Measurements from ENCODE around the gene WT1.
"Not testable (repeated sequence)": the region's sequence is repeated elsewhere in the genome, so short reads cannot be mapped to it uniquely, and the experiment has no call there.

WT1 gene

DNA sequence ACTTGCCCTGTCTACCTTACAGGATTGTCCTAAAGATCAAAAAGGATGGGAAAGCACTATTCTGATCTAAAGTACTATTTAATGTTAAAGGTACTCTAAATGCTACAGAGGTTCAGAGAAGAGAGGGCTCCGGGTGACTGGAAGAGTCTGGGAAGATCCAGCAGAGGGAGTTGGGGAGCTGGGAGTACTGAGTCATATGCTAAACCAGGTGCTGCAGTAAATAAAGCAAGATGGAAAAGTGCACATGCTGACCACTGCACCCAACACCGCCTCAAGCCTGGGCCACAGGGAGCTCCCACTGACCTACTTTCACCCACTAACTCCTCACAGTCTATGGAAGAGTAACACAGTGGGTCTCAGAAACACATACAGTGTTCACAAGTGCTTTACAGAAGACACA, 49.3 kb downstream of the WT1 start:
- no peak for DNase-seq

DNA sequence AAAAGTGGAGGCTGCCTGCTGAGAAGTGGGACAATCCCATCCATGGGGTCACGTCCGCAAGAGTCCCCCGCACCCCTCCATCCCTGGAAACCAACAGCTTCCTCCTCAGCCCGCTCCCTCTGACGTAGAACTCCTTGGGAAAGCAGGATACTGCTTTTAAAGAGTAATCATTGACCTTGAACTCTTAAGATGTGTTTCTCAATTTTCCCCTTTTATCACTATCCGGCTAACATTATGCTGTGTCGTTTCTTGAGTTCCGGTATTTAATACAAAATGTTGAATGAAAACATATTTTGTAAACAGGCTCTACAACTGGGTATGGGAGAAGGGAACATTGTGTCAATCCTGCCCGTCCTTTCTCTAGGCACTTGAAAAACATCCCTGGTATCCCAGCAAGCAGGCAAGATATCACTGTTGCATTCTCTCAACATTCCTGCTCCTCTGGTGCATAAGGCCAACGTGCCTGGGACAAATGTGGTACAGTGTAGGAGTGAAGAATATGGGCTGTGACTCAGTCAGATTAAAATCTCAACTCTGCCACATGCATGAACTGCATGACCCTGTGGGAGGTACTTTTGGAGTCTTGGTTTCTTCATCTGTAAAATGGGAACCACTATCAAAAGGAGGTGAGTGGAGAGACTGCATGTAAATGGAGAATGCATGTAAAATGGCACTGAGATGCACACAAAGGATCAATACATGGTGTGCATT, 52.8 kb downstream of the WT1 start:
- no peak for DNase-seq

DNA sequence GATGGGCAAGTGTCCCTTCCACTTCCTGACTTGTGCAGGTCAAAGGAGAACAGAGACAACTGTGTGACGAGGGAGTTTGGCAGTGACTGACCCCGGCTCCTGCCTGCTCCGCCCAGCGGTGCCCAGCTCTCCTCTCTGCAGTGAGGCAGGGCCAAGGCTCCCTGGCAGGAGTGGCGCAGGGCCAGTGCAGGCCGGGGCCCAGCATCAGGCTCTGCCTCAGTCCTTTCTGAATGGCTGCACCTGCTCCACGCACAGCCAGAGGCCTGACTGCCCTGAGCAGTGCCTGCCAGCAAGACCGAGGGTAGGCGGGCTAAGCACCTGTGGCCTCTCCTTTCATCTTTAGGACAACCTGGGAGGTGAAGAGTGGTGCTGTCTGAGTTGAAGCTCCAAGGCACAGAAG, 54.2 kb downstream of the WT1 start:
- DNase-seq, result no peak

DNA sequence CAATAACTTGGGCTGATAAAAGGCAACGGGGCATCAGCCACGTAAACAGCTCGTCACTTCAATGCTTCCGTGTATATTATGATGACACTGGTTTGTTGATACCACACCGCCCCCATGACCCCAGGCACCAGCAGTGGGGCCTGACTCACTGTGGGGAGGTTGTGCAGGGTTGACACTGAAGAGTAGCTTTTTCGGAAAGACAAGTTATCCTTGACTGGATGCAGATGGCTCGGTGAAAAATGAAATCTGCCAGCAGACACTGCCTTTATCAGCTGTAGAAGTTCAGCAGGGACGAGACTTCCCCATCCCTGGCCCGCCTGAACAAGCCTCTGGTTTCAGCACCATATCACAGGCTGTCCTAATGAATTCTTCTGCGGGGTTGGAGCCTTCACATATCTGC, 55.6 kb downstream of the WT1 start:
- no peak for DNase-seq

DNA sequence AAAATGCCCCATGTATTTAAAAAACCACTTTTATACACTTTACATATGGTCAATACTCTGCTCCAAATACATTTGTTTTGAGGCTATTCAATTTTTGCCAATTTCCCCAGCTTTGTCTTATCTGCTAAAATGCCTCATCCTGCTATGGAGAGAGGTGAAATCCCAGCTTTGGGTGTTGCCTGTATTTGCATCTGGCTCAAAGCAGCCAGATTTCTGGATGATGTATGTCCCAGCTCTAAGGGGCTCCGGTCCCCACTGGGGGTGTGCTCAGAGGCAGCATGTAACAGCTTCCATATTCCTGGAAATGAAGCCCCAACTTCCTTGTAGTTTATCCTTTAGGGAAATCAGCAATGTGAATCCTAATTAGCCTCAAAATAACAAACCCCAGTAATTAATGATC, 59.5 kb downstream of the WT1 start:
- no peak for DNase-seq

DNA sequence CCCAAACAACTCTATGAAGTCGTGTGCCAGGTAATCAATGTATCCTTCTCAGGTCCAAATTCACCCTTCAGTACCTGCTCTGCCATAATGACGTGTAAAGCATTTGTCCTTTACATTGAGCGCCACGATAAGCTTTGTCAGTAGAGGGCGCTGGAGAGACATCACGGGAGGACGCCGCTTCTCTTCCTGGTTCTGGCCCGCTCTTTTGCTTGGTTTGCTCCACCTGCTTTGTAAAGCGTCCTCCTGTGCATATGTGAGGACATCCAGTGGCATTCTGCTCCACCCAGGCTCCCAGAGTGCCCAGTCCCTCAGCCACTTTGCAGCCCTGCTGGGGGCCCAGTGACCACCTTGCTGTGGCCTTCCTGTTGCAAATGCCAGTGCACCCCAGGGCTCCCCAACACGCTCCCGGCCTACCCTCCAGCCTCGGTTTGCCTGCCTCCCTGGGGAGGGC, 61.1 kb downstream of the WT1 start:
- DNase-seq, result no peak

DNA sequence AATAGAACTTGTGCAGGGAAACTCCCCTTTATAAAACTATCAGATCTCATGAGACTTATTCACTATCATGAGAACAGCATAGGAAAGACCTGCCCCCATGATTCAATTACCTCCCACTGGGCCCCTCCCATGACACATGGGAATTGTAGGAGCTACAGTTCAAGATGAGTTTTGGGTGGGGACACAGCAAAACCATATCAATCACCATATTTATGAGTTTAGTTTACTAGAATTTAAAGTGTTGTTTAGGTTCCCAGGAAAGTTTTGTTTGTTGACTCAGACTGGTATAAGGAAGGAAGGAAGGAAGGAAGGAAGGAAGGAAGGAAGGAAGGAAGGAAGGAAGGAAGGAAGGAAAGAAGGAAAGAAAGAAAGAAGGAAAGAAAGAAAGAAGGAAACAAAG, 65.4 kb downstream of the WT1 start:
- not testable (repeated sequence) for DNase-seq

DNA sequence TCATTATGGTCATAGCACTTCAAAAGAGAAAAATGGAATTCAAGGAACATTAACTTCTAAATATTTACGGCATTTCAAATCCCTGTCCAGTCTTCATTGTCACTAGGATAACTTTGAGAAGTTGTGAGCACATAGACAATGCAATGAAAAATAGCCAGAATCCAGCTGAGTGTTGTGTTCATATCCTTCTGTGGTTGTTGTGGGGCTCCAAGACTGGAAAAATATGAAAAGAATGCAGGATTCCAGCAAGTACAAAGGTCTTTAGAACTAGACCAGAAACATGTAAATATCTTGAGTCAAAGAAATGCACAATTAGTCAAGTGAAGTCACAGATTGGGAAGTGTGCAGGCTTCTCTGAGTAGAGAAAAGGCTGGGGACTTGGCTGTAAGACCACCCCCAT, 68.7 kb downstream of the WT1 start:
- DNase-seq, result no peak

DNA sequence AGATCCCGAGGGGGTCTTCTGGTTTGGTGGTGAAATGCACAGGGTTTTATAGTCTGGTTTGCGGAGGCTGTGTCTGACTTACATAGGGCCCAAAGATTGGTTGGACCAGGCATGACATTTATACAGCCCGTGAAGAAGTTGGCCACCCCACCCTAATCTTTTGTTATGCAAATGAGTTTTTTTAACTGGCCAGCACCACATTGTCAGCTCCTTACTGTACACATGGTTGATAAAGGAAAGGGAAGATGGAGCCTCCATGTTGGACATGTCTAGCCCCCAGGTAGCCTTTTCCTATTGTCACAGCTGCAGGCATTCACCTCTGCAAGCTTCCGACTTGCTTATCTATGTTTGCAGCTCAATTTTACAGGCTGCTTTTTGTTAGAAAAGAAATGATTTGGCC, 70.1 kb downstream of the WT1 start:
- no peak for DNase-seq

DNA sequence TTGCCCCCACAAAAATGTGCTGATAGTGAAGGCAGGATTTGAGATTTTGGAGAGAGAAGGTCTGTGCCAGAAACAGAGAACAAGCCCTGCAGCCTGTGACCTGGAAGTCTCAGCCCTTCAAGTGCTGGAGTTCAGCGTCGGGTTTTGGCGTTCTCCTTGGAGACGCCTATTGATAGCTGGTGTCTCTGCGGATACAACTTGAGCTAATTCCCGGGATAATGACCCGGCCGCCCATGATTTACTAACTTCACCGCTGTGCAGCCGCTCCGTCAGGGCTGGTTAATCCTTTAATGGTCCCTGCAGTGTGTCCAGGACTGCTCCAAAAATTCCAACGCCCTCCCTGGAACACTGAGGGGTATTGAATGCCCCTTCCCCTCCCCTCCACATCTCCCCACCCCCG, 76.6 kb downstream of the WT1 start:
- no peak for DNase-seq

DNA sequence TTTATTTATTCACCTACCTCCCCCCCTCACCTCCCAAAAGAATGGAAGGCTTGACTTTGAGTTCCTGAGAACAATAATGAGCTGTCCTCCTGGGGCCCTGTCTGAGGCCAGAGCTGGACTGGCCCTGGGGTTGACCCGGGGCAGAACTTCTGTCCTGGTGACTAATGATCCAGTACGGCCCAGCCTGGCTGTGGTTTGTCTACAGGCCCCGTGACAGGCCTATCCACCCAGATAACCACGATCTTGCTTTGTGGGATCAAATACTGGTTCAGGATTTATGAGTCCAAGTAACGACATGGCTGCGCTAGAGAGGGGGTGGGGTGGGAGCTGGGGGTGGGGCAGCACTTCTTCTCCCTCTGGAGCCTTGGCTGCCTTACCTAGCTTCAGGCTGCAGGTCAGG, 81.5 kb downstream of the WT1 start:
- no peak for DNase-seq

DNA sequence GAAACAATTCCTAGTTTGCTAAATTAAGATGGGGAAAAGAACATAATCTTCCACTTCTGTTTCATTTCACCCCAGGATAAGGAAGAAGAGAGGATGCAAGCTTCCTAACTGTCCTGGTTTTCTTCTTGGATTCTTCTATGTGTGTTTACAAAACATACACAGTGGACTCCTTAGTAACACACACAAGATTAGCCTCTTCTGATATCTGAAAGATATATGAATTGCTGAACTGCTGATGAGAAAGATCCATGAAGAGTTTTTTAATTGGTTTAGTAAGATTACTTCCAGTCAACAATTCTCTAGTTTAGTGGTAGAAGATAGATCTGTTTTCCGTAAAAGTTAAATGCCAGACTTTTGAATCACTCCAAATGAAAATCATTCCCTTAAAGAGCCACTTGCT, 86.8 kb downstream of the WT1 start:
- DNase-seq, result no peak

DNA sequence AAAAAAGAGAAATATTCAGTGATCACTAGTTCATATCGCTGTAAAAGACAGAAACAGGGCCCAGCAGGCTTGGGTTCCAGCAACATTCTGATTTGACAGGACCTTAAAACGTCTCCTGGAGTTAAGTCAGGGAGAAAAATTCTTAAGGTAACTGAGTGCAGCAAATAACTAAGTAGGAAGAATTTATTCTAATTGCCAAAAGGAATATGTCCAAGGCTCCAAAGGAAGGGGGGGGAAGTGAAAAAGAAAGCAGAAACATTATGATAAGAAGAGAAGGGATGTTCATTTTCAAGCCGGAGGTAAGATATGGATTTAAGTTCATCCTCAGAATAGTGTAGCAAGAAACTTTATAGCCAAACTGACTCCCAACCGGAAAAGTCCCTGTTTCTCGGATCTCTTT, 90.4 kb downstream of the WT1 start:
- DNase-seq, result no peak

DNA sequence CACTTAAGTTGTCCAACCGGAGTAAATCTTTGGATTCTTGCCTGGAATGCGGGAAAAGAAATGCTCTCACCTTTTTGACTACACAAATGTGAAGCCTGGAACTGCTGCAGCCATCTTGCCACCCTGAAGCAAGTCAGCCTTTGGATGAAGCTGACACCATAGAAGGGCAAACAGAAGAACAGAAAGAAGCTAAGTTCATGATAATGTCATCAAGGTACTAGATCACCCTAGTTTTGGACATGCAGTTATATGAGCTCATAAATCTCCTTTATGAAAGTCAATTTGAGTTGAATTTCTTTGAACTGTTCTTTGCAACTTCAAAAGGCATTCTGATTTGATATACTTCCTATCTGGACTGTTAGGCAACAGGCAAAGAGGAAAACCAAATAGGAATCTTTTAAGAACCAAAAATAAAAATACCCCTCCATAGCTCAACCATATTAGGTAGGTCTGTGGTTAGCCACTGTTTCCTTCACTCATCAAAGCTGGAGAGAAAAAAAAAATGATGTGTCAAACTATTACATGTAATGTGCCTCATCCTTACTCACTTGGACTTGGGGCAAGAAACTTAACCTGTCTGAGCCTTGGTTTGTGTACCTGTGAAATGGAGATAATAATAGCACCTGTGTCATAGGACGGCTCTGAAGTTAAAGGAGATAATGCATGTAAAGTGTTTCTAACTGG, 91.9 kb downstream of the WT1 start:
- no peak for DNase-seq

DNA sequence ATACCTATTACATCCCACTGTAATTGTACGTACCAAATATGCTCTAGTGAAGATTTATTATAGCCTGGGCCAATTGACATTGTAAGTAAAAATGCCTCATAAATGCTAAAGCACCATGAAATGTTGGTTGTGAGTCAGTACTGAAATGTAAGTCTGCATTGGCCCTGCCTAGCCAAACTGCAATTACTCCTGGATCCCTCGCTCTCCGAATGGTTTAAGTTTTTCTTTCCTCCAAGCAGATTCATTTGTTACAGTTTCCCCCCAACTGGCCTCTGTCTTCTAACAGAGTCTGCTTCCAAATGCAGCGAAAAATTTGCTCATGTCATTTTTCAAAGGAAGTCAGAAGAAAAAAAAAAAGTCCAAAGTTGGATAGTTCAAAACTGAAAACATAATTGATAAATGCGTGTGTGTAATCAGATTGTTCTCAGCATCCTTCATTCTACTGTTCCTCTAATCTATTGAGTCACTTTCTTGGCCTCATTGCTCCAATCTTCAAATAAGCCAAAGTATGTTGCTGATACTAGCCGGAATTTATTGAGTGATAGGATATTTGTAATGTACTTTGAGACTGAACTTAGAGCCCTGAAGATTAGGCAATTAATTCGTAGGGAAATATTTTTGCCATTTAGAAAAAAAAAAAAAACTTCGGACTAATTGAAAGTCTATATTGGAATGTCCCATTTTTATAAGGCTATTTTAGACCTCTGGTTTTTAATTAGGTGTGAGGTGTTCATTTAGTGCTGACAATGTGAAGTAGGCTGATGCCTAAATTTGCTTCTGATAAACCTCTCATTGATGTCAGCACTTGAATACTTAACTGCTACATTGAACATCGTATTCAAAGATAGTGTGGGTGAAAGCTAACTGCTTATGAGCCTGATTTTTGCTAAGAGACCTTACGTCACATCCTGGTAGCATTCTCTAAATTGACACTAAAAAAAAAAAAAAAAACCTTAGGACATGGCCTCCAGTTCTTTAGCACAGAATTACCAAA, 93.4 kb downstream of the WT1 start:
- no peak for DNase-seq

DNA sequence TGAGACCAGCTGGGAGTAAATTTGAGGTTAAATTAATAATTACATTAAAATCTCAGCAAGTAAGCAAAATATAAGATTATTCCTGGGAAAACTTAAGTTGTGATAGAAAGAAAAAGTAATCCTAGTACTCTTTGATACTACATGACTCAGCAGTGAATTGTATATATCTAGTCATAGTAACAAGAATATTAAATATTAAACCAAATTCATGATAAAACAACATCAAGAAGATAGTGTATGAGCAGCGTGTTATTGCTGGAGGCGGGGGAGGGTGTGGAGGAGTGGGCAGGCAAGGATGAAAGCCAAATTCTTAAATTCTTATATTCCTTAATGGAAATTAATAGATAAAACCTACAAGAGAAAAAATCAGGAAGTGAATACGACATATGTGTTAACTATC, 95.2 kb downstream of the WT1 start:
- no peak for DNase-seq

Data from NCI-H1092 treated with DMSO at 0.1 percent for 48 hours (cell line).